WTC11 (cell line): ENCODE results near the gene METTL25B. TPM values are rescaled to one million over a fixed set of nuclear protein-coding genes. Genes with fewer than 3 reads are reported as not detected.

ENCODE experiments used
- ELF4 ChIP-seq: sonication (generic); formaldehyde crosslinking; IDR thresholded peaks from 2 replicates; pipeline ENCODE4 v1.8.1; 2022; ENCODE audit warnings: low read depth, mild to moderate bottlenecking, moderate library complexity, missing genetic modification reagents
- EMX1 ChIP-seq: fragments of 250-450 bp; sonication (Bioruptor Pico); IDR thresholded peaks from 2 replicates; pipeline ENCODE4 v1.8.0; 2021; ENCODE audit warnings: mild to moderate bottlenecking
- ETV6 ChIP-seq: sonication (generic); formaldehyde crosslinking; IDR thresholded peaks from 2 replicates; pipeline ENCODE4 v1.8.1; 2022; ENCODE audit warnings: mild to moderate bottlenecking, missing genetic modification reagents
- FOXK1 ChIP-seq: sonication (generic); formaldehyde crosslinking; IDR thresholded peaks from 2 replicates; pipeline ENCODE4 v1.8.0; 2022; ENCODE audit warnings: mild to moderate bottlenecking, moderate library complexity, missing genetic modification reagents
- FOXP1 ChIP-seq: sonication (generic); formaldehyde crosslinking; IDR thresholded peaks from 2 replicates; pipeline ENCODE4 v1.8.0; 2022; ENCODE audit warnings: missing genetic modification reagents, mild to moderate bottlenecking, moderate library complexity, borderline replicate concordance
- GABPB1 ChIP-seq: sonication (generic); formaldehyde crosslinking; IDR thresholded peaks from 2 replicates; pipeline ENCODE4 v1.8.1; 2023; ENCODE audit warnings: mild to moderate bottlenecking, missing genetic modification reagents
- HMGA2 ChIP-seq: fragments of 250-450 bp; sonication (Bioruptor Pico); IDR thresholded peaks from 2 replicates; pipeline ENCODE4 v1.4.0; 2021; ENCODE audit warnings: mild to moderate bottlenecking, moderate library complexity
- JAZF1 ChIP-seq: fragments of 250-450 bp; sonication (Bioruptor Pico); IDR thresholded peaks from 2 replicates; pipeline ENCODE4 v1.9.0; 2021; ENCODE audit warnings: moderate library complexity, mild to moderate bottlenecking, inconsistent platforms
- JUN ChIP-seq: sonication (generic); formaldehyde crosslinking; IDR thresholded peaks from 2 replicates; pipeline ENCODE4 v1.8.0; 2023; ENCODE audit warnings: mild to moderate bottlenecking, missing genetic modification reagents
- MYBL2 ChIP-seq: sonication (generic); formaldehyde crosslinking; IDR thresholded peaks from 2 replicates; pipeline ENCODE4 v1.8.1; 2023; ENCODE audit warnings: mild to moderate bottlenecking, moderate library complexity, missing genetic modification reagents
- NFE2L1 ChIP-seq: sonication (generic); formaldehyde crosslinking; IDR thresholded peaks from 2 replicates; pipeline ENCODE4 v1.8.1; 2023; ENCODE audit warnings: missing genetic modification reagents
- SMAD3 ChIP-seq: sonication (generic); formaldehyde crosslinking; IDR thresholded peaks from 2 replicates; pipeline ENCODE4 v1.8.0; 2022; ENCODE audit warnings: missing genetic modification reagents, mild to moderate bottlenecking, borderline replicate concordance
- TEAD1 ChIP-seq: sonication (generic); formaldehyde crosslinking; IDR thresholded peaks from 2 replicates; pipeline ENCODE4 v1.8.0; 2022; ENCODE audit warnings: mild to moderate bottlenecking, missing genetic modification reagents
- ZBTB21 ChIP-seq: sonication (generic); formaldehyde crosslinking; IDR thresholded peaks from 2 replicates; pipeline ENCODE4 v1.8.1; 2023; ENCODE audit warnings: mild to moderate bottlenecking, missing genetic modification reagents, borderline replicate concordance
- total RNA-seq: library from RNA; stranded (reverse); gene quantifications from 3 replicates; pipeline ENCODE4 v1.2.3, GENCODE V29; 2021
- TF ChIP-seq, protein P1 (sequence below): fragments of 250-450 bp; sonication (Bioruptor Pico); IDR thresholded peaks from 2 replicates; pipeline ENCODE4 v1.8.0; 2021; ENCODE audit warnings: mild to moderate bottlenecking
- TF ChIP-seq, protein P2 (sequence below): fragments of 250-450 bp; sonication (Bioruptor Pico); IDR thresholded peaks from 2 replicates; pipeline ENCODE4 v2.1.2; 2022; ENCODE audit warnings: mild to moderate bottlenecking, moderate library complexity
- TF ChIP-seq, protein P3 (sequence below): fragments of 250-450 bp; sonication (Bioruptor Pico); IDR thresholded peaks from 2 replicates; pipeline ENCODE4 v1.9.0; 2021; ENCODE audit warnings: mild to moderate bottlenecking
- TF ChIP-seq, protein P4 (sequence below): sonication (generic); formaldehyde crosslinking; IDR thresholded peaks from 2 replicates; pipeline ENCODE4 v1.8.0; 2022; ENCODE audit warnings: mild to moderate bottlenecking, missing genetic modification reagents
- TF ChIP-seq, protein P5 (sequence below): sonication (generic); formaldehyde crosslinking; IDR thresholded peaks from 2 replicates; pipeline ENCODE4 v1.8.0; 2023; ENCODE audit warnings: missing genetic modification reagents
- TF ChIP-seq, protein P6 (sequence below): sonication (generic); formaldehyde crosslinking; IDR thresholded peaks from 2 replicates; pipeline ENCODE4 v1.8.0; 2022; ENCODE audit warnings: missing genetic modification reagents
- TF ChIP-seq, protein P7 (sequence below): sonication (generic); formaldehyde crosslinking; IDR thresholded peaks from 2 replicates; pipeline ENCODE4 v1.8.0; 2022; ENCODE audit warnings: mild to moderate bottlenecking, missing genetic modification reagents

Gene METTL25B
- total RNA-seq, 1 experiment from 2014 or later = 32.0 TPM

DNA sequence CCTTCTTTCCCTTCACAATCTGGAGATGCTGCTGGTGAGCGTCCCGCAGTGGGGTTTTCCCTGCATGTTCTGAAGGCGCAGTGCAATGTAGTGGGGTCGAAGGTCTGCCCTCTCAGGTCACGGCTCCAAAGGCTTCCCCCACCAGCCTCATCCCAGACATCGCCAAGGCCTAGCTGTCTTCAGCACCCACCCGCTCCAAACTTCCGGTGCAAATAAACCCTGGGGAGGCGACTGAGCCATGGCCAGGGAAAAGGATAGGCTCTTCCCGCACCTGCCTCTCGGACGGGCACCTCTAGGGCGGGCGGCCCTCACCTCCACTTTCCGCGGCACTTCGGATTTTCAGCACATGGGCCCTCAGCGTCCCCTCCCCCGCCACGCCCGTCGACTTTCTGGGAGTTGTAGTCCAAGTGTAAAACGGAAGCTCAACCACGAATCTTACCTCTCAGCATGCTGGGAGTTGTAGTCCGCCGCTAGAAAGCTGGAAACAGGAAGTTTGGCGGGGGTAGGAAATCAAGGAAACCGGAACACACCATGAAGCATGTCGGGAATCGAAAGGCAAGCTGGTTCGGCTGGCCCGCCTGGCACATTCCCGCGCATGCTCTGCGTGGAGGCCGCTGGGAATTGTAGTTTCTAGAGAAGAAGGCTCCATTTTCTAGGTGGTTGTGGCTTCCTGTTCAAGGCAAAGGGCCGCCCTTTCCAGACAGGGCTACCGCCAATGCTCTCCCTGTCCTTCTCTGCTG lies 12.6 kb downstream of the METTL25B start, which contains the start of gene MRPL24 (continued):
- TF ChIP-seq, protein P1, sequence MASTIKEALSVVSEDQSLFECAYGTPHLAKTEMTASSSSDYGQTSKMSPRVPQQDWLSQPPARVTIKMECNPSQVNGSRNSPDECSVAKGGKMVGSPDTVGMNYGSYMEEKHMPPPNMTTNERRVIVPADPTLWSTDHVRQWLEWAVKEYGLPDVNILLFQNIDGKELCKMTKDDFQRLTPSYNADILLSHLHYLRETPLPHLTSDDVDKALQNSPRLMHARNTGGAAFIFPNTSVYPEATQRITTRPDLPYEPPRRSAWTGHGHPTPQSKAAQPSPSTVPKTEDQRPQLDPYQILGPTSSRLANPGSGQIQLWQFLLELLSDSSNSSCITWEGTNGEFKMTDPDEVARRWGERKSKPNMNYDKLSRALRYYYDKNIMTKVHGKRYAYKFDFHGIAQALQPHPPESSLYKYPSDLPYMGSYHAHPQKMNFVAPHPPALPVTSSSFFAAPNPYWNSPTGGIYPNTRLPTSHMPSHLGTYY (CRISPR knock-in tag) = 0 out of 2 replicates have a peak, but pooled peaks have one; percentile 43
- TF ChIP-seq, protein P2, sequence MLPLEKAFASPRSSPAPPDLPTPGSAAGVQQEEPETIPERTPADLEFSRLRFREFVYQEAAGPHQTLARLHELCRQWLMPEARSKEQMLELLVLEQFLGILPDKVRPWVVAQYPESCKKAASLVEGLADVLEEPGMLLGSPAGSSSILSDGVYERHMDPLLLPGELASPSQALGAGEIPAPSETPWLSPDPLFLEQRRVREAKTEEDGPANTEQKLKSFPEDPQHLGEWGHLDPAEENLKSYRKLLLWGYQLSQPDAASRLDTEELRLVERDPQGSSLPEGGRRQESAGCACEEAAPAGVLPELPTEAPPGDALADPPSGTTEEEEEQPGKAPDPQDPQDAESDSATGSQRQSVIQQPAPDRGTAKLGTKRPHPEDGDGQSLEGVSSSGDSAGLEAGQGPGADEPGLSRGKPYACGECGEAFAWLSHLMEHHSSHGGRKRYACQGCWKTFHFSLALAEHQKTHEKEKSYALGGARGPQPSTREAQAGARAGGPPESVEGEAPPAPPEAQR (CRISPR knock-in tag) = no peak
- TF ChIP-seq, protein P3, sequence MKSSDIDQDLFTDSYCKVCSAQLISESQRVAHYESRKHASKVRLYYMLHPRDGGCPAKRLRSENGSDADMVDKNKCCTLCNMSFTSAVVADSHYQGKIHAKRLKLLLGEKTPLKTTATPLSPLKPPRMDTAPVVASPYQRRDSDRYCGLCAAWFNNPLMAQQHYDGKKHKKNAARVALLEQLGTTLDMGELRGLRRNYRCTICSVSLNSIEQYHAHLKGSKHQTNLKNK (CRISPR knock-in tag) = 0 out of 2 replicates have a peak, but pooled peaks have one; percentile 21
- TF ChIP-seq JAZF1 (CRISPR knock-in tag) (no peak), FOXK1 (CRISPR knock-in tag) (peak; percentile 93), ZBTB21 (CRISPR knock-in tag) (peak; percentile 73), NFE2L1 (0 out of 2 replicates have a peak, but pooled peaks have one; percentile 20), TEAD1 (CRISPR knock-in tag) (peak; percentile 33; the same call in 1 of the 2 replicates), GABPB1 (CRISPR knock-in tag) (peak; percentile 86), MYBL2 (CRISPR knock-in tag) (peak; percentile 76; the same call in 1 of the 2 replicates), ETV6 (CRISPR knock-in tag) (peak; percentile 98), JUN (CRISPR knock-in tag) (no peak), FOXP1 (peak; percentile 74; the same call in 1 of the 2 replicates), HMGA2 (CRISPR knock-in tag) (no peak), SMAD3 (peak; percentile 78; the same call in 1 of the 2 replicates), EMX1 (CRISPR knock-in tag) (0 out of 2 replicates have a peak, but pooled peaks have one; percentile 57), ELF4 (no peak)
- TF ChIP-seq, protein P4, sequence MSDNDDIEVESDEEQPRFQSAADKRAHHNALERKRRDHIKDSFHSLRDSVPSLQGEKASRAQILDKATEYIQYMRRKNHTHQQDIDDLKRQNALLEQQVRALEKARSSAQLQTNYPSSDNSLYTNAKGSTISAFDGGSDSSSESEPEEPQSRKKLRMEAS (CRISPR knock-in tag) = peak; percentile 94
- TF ChIP-seq, protein P5, sequence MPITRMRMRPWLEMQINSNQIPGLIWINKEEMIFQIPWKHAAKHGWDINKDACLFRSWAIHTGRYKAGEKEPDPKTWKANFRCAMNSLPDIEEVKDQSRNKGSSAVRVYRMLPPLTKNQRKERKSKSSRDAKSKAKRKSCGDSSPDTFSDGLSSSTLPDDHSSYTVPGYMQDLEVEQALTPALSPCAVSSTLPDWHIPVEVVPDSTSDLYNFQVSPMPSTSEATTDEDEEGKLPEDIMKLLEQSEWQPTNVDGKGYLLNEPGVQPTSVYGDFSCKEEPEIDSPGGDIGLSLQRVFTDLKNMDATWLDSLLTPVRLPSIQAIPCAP (CRISPR knock-in tag) = peak; percentile 35; the same call in 1 of the 2 replicates
- TF ChIP-seq, protein P6, sequence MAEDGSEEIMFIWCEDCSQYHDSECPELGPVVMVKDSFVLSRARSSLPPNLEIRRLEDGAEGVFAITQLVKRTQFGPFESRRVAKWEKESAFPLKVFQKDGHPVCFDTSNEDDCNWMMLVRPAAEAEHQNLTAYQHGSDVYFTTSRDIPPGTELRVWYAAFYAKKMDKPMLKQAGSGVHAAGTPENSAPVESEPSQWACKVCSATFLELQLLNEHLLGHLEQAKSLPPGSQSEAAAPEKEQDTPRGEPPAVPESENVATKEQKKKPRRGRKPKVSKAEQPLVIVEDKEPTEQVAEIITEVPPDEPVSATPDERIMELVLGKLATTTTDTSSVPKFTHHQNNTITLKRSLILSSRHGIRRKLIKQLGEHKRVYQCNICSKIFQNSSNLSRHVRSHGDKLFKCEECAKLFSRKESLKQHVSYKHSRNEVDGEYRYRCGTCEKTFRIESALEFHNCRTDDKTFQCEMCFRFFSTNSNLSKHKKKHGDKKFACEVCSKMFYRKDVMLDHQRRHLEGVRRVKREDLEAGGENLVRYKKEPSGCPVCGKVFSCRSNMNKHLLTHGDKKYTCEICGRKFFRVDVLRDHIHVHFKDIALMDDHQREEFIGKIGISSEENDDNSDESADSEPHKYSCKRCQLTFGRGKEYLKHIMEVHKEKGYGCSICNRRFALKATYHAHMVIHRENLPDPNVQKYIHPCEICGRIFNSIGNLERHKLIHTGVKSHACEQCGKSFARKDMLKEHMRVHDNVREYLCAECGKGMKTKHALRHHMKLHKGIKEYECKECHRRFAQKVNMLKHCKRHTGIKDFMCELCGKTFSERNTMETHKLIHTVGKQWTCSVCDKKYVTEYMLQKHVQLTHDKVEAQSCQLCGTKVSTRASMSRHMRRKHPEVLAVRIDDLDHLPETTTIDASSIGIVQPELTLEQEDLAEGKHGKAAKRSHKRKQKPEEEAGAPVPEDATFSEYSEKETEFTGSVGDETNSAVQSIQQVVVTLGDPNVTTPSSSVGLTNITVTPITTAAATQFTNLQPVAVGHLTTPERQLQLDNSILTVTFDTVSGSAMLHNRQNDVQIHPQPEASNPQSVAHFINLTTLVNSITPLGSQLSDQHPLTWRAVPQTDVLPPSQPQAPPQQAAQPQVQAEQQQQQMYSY (CRISPR knock-in tag) = peak; percentile 9; the same call in 1 of the 2 replicates
- TF ChIP-seq, protein P7, sequence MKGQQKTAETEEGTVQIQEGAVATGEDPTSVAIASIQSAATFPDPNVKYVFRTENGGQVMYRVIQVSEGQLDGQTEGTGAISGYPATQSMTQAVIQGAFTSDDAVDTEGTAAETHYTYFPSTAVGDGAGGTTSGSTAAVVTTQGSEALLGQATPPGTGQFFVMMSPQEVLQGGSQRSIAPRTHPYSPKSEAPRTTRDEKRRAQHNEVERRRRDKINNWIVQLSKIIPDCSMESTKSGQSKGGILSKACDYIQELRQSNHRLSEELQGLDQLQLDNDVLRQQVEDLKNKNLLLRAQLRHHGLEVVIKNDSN (CRISPR knock-in tag) = peak; percentile 23
- TF ChIP-seq, all 79 proteins: peak for 24
